ENCODE measurements around the gene LETM1. TPM values are rescaled to one million over a fixed set of nuclear protein-coding genes. Genes with fewer than 3 reads are reported as not detected.

Gene LETM1
- total and polyA plus RNA-seq, 2 donors (not counting 3 experiments of a cell fraction or from before 2014, with no cell fraction given) = 25.6 to 62.5 TPM

DNA sequence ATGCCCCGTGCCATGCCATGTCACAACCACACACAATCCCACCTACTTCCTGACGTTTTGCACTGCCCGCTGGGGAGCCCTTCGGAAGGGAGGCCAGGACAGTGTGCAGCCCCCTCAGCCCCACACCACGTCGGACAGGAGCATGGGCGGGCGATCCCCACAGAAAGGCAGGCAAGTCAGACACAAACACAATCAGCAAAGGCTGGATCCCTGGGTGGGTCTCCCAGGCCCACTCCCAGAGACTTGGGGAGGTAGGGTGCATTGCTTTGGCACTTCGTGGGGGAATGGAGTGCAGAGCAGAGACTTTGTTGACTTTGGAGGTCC, 14.1 kb downstream of the LETM1 start:
- H3K9ac ChIP-seq (replicated peaks; ENCODE audit: extremely low read depth, insufficient read depth, low read length) = no peak overlapping the region
- H2AFZ ChIP-seq (ENCODE audit: low read depth, low read length) = no peak overlapping the region
- no peak for FAIRE-seq
- intact Hi-C loops (cut with micrococcal nuclease) = loop anchor here (2.0 kb wide), 1 partner anchor 57 kb away; no protein-coding TSS in a partner anchor
- no peaks in the 10 kb centered on the region for H3K9me1 ChIP-seq (replicated peaks; ENCODE audit: control insufficient read depth, extremely low read depth, insufficient read depth, low read length)
- TF ChIP-seq POLR2A (IDR thresholded peaks at IDR 0.05; ENCODE audit: low read depth, low read length) (no peak), FOS (IDR thresholded peaks at IDR 0.05; ENCODE audit: borderline replicate concordance, insufficient read depth, low read length) (no peak), GATA2 (IDR thresholded peaks at IDR 0.05; ENCODE audit: insufficient read depth, insufficient read length, low read depth, low read length) (no peak)
- TF ChIP-seq, protein P1, sequence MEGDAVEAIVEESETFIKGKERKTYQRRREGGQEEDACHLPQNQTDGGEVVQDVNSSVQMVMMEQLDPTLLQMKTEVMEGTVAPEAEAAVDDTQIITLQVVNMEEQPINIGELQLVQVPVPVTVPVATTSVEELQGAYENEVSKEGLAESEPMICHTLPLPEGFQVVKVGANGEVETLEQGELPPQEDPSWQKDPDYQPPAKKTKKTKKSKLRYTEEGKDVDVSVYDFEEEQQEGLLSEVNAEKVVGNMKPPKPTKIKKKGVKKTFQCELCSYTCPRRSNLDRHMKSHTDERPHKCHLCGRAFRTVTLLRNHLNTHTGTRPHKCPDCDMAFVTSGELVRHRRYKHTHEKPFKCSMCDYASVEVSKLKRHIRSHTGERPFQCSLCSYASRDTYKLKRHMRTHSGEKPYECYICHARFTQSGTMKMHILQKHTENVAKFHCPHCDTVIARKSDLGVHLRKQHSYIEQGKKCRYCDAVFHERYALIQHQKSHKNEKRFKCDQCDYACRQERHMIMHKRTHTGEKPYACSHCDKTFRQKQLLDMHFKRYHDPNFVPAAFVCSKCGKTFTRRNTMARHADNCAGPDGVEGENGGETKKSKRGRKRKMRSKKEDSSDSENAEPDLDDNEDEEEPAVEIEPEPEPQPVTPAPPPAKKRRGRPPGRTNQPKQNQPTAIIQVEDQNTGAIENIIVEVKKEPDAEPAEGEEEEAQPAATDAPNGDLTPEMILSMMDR (IDR thresholded peaks at IDR 0.05; ENCODE audit: extremely low read depth in 1 of 2, insufficient read depth in 1 of 2, low read depth in 1 of 2, low read length in 2 of 2) = no peak
- no TSS peak for BruUV-seq (replicated peaks)
- CTCF ChIA-PET = interaction anchor here (2.8 kb wide), 1 partner anchor 69 kb away, joined by 14 read pairs; no protein-coding TSS in a partner anchor
- no peak overlapping the region for H3K4me2 ChIP-seq (ENCODE audit: insufficient read depth, low read length)
- peaks cover 29% of the 10 kb centered on the region for H3K79me2 ChIP-seq (ENCODE audit: control insufficient read depth, insufficient read depth, low read length)
- H3K27ac ChIP-seq (ENCODE audit: insufficient read depth, low read depth, low read length) = no peak overlapping the region
- H3K36me3 ChIP-seq (ENCODE audit: control insufficient read depth in 2 of 2, extremely low read depth in 1 of 2, insufficient read depth in 2 of 2, low read length in 2 of 2) = peaks cover 3 to 33% of the 10 kb centered on the region in 2 experiments
- no peak for DNase-seq (ENCODE audit: low read depth, low spot score)
- dilution Hi-C loops (cut with MboI; ENCODE audit: extremely low pct_ligation_motif_present, low sequenced_read_pairs) = no loop called here
- H3K4me3 ChIP-seq (replicated peaks in 1 of 3; ENCODE audit: insufficient read depth in 1 of 3, low read depth in 1 of 3, low read length in 3 of 3) = no peak overlapping the region
- no peaks in the 10 kb centered on the region for H3K4me1 ChIP-seq (ENCODE audit: control insufficient read depth, extremely low read depth, insufficient read depth, low read length)
- POLR2A ChIA-PET = no interaction called here
- no peaks in the 10 kb centered on the region for H3K27me3 ChIP-seq (ENCODE audit: control insufficient read depth in 2 of 2, insufficient read depth in 2 of 2, low read length in 2 of 2)
- no peaks in the 10 kb centered on the region for H4K20me1 ChIP-seq (replicated peaks; ENCODE audit: control insufficient read depth, extremely low read depth, insufficient read depth, low read length)
- H3K9me3 ChIP-seq (replicated peaks; ENCODE audit: control insufficient read depth, insufficient read depth, low read length) = no peaks in the 10 kb centered on the region

DNA sequence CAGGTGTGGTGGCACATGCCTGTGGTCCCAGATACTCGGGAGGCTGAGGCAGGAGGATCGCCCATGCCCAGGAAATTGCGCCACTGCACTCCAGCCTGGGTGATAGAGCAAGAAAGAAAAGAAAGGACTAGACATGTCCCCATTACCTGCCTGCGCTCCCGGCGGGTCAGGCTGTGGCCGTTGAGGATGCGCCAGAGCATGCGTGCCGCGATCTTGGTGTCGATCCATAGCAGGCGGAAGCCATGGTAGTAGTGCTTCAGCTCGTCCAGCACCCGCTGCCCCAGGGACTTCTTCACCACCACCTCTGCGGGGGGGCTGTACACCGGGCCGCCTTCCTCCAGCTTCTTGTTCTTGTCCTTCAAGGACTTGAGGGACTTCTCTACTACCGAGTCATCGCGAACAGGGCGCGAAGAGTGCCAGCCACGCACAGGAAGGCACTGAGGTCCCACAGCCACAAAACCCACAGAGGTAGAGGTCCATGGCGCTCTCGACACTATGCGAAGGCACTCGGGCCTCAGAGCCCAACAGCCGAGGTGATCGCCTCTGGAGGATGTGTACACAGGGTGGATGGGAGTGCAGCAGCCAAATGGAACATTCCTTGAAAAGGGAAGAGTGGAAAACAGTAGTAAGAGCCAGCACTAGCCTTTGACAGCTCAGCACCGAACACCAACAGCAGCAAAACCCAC, 14.6 kb downstream of the LETM1 start:
- dilution Hi-C loops (cut with MboI; ENCODE audit: extremely low pct_ligation_motif_present, low sequenced_read_pairs) (no loop called here), intact Hi-C loops (cut with micrococcal nuclease) (no loop called here)
- Histone ChIP-seq H3K9ac (replicated peaks; ENCODE audit: extremely low read depth, insufficient read depth, low read length) (no peak overlapping the region), H3K79me2 (ENCODE audit: control insufficient read depth, insufficient read depth, low read length) (peaks cover 29% of the 10 kb centered on the region), H3K36me3 (ENCODE audit: control insufficient read depth in 2 of 2, extremely low read depth in 1 of 2, insufficient read depth in 2 of 2, low read length in 2 of 2) (peaks cover 3 to 37% of the 10 kb centered on the region in 2 experiments), H3K9me1 (replicated peaks; ENCODE audit: control insufficient read depth, extremely low read depth, insufficient read depth, low read length) (no peaks in the 10 kb centered on the region), H3K9me3 (replicated peaks; ENCODE audit: control insufficient read depth, insufficient read depth, low read length) (no peaks in the 10 kb centered on the region), H3K27me3 (ENCODE audit: control insufficient read depth in 2 of 2, insufficient read depth in 2 of 2, low read length in 2 of 2) (no peaks in the 10 kb centered on the region), H3K4me2 (ENCODE audit: insufficient read depth, low read length) (no peak overlapping the region), H4K20me1 (replicated peaks; ENCODE audit: control insufficient read depth, extremely low read depth, insufficient read depth, low read length) (no peaks in the 10 kb centered on the region), H3K4me3 (replicated peaks in 1 of 3; ENCODE audit: insufficient read depth in 1 of 3, low read depth in 1 of 3, low read length in 3 of 3) (no peak overlapping the region), H2AFZ (ENCODE audit: low read depth, low read length) (no peak overlapping the region), H3K27ac (ENCODE audit: insufficient read depth, low read depth, low read length) (no peak overlapping the region), H3K4me1 (ENCODE audit: control insufficient read depth, extremely low read depth, insufficient read depth, low read length) (no peaks in the 10 kb centered on the region)
- TF ChIP-seq GATA2 (IDR thresholded peaks at IDR 0.05; ENCODE audit: insufficient read depth, insufficient read length, low read depth, low read length) (no peak), POLR2A (IDR thresholded peaks at IDR 0.05; ENCODE audit: low read depth, low read length) (no peak), EZH2 (IDR thresholded peaks at IDR 0.05; ENCODE audit: borderline replicate concordance, low read depth, low read length, severe bottlenecking) (no peak), POLR2AphosphoS5 (IDR thresholded peaks at IDR 0.05; ENCODE audit: insufficient read depth, low read depth, low read length) (no peak)
- CTCF ChIA-PET = interaction anchor here (2.8 kb wide), 1 partner anchor 70 kb away, joined by 14 read pairs; no protein-coding TSS in a partner anchor
- no peak for DNase-seq (ENCODE audit: low read depth, low spot score)
- BruUV-seq (replicated peaks) = no TSS peak
- no peak for FAIRE-seq
- POLR2A ChIA-PET = no interaction called here

Data from endothelial cell of umbilical vein (primary cell).